GM12865 (cell line): ENCODE measurements around the gene TNF.

Source experiments
- DNase-seq: peaks from one replicate; pipeline ENCODE4 v3.0.0; 2010; ENCODE audit warnings: low read depth
- H3K4me3 ChIP-seq: 2 replicates; pipeline ENCODE4 v1.5.1; 2011; ENCODE audit warnings: mild to moderate bottlenecking, low read depth, low read length, control low read depth
- TF ChIP-seq, protein P1 (sequence below): IDR thresholded peaks from 2 replicates; pipeline ENCODE4 v1.5.1; 2011; ENCODE audit warnings: low read length, control low read depth, low read depth, inconsistent platforms; ENCODE audit not compliant: insufficient read depth; ENCODE audit errors: missing control alignments

Gene TNF

GRCh38 chr6:31621991-31622390, 46.6 kb downstream of the TNF start:
- H3K4me3 ChIP-seq: peak overlapping the region; percentile 98
- TF ChIP-seq, protein P1, sequence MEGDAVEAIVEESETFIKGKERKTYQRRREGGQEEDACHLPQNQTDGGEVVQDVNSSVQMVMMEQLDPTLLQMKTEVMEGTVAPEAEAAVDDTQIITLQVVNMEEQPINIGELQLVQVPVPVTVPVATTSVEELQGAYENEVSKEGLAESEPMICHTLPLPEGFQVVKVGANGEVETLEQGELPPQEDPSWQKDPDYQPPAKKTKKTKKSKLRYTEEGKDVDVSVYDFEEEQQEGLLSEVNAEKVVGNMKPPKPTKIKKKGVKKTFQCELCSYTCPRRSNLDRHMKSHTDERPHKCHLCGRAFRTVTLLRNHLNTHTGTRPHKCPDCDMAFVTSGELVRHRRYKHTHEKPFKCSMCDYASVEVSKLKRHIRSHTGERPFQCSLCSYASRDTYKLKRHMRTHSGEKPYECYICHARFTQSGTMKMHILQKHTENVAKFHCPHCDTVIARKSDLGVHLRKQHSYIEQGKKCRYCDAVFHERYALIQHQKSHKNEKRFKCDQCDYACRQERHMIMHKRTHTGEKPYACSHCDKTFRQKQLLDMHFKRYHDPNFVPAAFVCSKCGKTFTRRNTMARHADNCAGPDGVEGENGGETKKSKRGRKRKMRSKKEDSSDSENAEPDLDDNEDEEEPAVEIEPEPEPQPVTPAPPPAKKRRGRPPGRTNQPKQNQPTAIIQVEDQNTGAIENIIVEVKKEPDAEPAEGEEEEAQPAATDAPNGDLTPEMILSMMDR: no peak
- no peak for DNase-seq

GRCh38 chr6:31622684-31623091, 47.3 kb downstream of the TNF start:
- DNase-seq: no peak
- H3K4me3 ChIP-seq: no peak overlapping the region
- TF ChIP-seq, protein P1: no peak

DNA sequence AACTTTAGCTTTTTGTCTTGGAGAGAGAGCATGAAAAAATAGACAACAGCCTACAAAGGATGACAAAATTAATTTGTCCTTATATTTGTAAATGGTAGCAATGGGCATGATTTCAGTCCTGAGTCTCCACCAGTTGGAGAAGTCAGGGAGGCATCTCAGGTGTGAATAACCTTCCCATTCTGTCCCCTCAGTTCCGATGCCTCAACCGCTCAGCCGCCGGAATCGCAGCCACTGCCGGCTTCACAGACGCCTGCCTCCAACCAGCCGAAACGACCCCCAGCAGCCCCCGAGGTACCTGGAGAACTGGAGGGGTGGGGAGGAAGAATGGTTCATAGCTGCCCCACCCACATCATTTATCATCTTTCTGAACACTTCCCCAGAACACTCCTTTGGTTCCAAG, 48.7 kb downstream of the TNF start:
- TF ChIP-seq, protein P1: no peak
- no peak overlapping the region for H3K4me3 ChIP-seq
- no peak for DNase-seq

DNA sequence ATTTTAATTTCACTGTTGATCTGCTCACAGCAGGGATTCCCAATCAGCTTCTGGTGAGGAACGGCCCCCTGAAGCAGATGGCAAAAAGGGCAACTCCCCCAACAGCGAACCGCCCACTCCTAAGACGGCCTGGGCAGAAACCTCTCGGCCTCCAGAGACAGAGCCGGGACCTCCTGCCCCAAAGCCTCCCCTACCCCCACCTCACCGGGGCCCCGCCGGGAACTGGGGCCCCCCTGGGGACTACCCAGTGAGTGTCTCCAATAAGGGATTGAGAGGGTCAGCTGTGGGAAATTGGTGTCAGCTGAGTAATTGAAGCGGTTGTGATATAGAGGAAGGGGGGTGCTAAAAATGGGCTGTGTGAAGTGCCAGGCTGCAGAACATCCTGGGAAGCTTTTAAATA, 51.6 kb downstream of the TNF start:
- H3K4me3 ChIP-seq: no peak overlapping the region
- DNase-seq: no peak
- TF ChIP-seq, protein P1: no peak

- TF ChIP-seq, protein P1: no peak
- DNase-seq: no peak
- no peak overlapping the region for H3K4me3 ChIP-seq
Measured at GRCh38 chr6:31627690-31628287, 52.4 kb downstream of the TNF start.
